Measurements from ENCODE around the gene ADAMTS9.
A peak's percentile ranks its signal among the peaks of the same experiment; 100 is the strongest.
"Not testable (repeated sequence)": the region's sequence is repeated elsewhere in the genome, so short reads cannot be mapped to it uniquely, and the experiment has no call there.

ADAMTS9 gene

GRCh38 chr3:64546856-64547255, 140.9 kb downstream of the ADAMTS9 start:
- no peak for DNase-seq (ENCODE audit: low read depth, low spot score)
- ChIA-PET CTCF (interaction anchor here (1.3 kb wide), 1 partner anchor 16 kb away, joined by 6 read pairs; no protein-coding TSS in a partner anchor), POLR2A (no interaction called here)
- no peak overlapping the region for H3K4me3 ChIP-seq (ENCODE audit: low read depth, low read length)
- no peak for TF ChIP-seq CTCF (IDR thresholded peaks at IDR 0.05; ENCODE audit: insufficient read depth, low read length, missing control alignments)

- H3K4me3 ChIP-seq (ENCODE audit: low read depth, low read length); CTCF ChIA-PET; DNase-seq (ENCODE audit: low read depth, low spot score); POLR2A ChIA-PET: not testable (repeated sequence)
These were observed 142.6 kb downstream of the ADAMTS9 start for GRCh38 chr3:64545239-64545638.

GRCh38 chr3:64541803-64542202, 146.0 kb downstream of the ADAMTS9 start:
- CTCF ChIA-PET = interaction anchor here (1.2 to 2.2 kb wide), 2 partner anchors 8 to 12 kb away, joined by 3 to 6 read pairs; no protein-coding TSS in a partner anchor

GRCh38 chr3:64539451-64540196, 148.2 kb downstream of the ADAMTS9 start:
- no peak overlapping the region for H3K4me3 ChIP-seq (ENCODE audit: low read depth, low read length)
- POLR2A ChIA-PET = no interaction called here
- CTCF ChIA-PET = interaction anchor here (1.0 to 2.7 kb wide), 2 partner anchors 10 to 16 kb away, joined by 3 to 24 read pairs; no protein-coding TSS in a partner anchor
- no peak for TF ChIP-seq CTCF (IDR thresholded peaks at IDR 0.05; ENCODE audit: insufficient read depth, low read length, missing control alignments)
- DNase-seq (ENCODE audit: low read depth, low spot score) = peak; percentile 10

More at GRCh38 chr3:64541803-64542202, 146.0 kb downstream of the ADAMTS9 start:
- POLR2A ChIA-PET = no interaction called here
- no peak overlapping the region for H3K4me3 ChIP-seq (ENCODE audit: low read depth, low read length)
- DNase-seq (ENCODE audit: low read depth, low spot score) = no peak
- TF ChIP-seq CTCF (IDR thresholded peaks at IDR 0.05; ENCODE audit: insufficient read depth, low read length, missing control alignments) = no peak

GRCh38 chr3:64536166-64536565, 151.6 kb downstream of the ADAMTS9 start:
- CTCF ChIA-PET = interaction anchor here (1.8 kb wide), 1 partner anchor 7 kb away, joined by 5 read pairs; no protein-coding TSS in a partner anchor
- no peak for TF ChIP-seq CTCF (IDR thresholded peaks at IDR 0.05; ENCODE audit: insufficient read depth, low read length, missing control alignments)
- H3K4me3 ChIP-seq (ENCODE audit: low read depth, low read length) = no peak overlapping the region
- POLR2A ChIA-PET = no interaction called here
- DNase-seq (ENCODE audit: low read depth, low spot score) = no peak

GRCh38 chr3:64533617-64534317, 154.0 kb downstream of the ADAMTS9 start:
- CTCF ChIA-PET = interaction anchor here (0.5 to 5.8 kb wide), 33 partner anchors 8 to 1698 kb away, joined by 3 to 94 read pairs (median 3); no protein-coding TSS in a partner anchor
- no peak overlapping the region for H3K4me3 ChIP-seq (ENCODE audit: low read depth, low read length)
- POLR2A ChIA-PET = no interaction called here
- peak; percentile 95 for TF ChIP-seq CTCF (IDR thresholded peaks at IDR 0.05; ENCODE audit: insufficient read depth, low read length, missing control alignments)
- DNase-seq (ENCODE audit: low read depth, low spot score) = peak; percentile 14

All from AG04449 (cell line).